GM19238 (cell line): ENCODE results near the gene GSK3A.

ENCODE experiments used
- DNase-seq: peaks from one replicate; pipeline ENCODE4 v3.0.0; 2011; ENCODE audit warnings: low spot score; ENCODE audit not compliant: insufficient read length

Gene GSK3A

DNA sequence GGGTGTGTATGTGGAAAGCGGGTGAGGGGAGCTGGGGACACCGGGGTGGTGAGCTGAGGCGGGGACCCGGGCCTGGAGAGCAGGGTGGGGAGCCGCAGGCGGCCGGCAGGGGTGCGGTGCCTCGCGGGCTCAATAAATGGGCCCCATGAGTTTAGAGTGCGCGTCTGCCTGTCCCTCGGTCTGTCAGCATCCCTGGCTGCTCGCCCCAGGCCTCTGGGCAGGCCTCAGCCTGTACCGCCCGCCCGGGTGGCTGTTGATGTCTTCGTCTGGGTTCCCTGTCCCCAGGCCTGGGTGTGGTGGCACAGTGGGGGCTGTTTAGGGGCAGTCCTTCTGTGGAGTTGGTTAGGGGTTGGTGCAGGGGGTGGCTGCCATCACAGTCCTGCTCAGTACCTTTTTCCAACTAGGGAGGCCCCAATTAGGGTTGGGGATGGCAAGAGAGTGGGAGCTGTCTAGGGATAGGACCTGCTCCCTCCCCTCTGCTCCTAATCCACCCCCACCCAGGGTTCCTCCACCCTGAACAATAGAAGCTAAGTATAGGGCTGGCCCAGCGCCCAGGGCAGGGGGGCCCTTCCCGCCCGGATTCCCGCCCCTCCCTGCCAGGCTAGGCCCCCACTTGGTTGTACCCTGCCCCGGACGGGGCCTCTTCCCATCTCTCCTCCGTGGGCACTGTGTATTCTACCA is 38.9 kb upstream of the GSK3A start:
- no peak for DNase-seq

DNA sequence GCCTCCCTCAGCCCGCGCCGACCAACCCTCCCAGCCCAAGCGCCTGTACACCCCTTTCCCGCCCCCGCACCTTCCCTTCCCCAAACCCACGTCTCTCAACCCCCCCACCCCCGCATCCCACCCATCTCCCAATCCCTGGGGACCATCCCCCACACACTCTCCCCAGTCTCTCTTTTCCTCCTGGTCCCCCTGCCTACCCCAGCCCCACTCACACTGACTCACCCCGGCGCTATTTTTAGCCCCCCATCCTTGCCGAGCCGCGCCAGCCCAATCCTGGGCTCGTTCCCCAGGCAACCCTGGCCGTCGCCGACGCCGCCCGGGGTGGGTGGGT is 38.4 kb upstream of the GSK3A start:
- no peak for DNase-seq

DNA sequence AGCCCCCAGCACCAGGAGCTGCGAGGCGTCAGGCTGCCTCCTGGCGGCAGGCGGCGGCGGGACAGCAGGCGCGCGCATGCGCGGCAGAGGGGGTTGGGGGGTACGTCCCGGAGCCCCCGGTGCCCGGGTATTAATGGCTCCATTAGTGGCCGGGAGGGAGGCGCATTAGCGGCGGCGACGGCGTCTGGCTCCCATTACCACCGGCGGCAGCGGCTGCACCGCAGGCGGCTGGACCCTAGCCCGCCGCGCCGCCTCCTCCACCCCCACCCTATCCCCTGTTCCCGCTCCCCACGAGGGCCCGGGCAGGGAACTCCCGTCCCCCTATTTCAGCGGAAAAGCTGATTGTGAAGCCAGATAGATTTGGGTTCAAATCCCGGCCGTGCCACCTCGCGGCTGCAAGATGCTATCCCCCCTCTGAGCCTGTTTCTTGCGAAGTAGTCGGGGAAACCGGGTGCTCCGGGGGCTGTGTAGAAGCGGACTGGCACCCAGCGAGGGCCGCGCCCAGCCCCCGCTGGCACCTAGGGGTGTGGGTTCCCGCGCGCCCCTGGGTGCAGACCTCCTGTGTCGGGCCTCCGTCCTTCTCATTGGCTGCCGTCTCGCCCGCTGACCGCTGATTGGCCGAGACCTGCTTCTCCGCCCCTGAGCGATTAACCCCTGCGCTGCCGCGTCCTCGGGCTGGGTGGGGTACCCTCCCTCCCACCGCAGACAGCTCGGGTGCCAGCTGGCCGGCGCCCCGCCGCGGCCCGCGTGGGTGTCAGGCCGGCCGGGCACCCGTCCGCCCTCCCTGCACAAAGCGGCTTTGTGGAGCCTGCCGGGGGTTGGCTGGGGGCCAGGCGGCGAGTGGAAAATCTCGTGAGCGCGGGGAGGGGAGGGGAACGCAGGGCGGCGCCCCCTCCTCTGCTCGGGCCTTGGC is 37.8 kb upstream of the GSK3A start:
- DNase-seq: peak; percentile 99

DNA sequence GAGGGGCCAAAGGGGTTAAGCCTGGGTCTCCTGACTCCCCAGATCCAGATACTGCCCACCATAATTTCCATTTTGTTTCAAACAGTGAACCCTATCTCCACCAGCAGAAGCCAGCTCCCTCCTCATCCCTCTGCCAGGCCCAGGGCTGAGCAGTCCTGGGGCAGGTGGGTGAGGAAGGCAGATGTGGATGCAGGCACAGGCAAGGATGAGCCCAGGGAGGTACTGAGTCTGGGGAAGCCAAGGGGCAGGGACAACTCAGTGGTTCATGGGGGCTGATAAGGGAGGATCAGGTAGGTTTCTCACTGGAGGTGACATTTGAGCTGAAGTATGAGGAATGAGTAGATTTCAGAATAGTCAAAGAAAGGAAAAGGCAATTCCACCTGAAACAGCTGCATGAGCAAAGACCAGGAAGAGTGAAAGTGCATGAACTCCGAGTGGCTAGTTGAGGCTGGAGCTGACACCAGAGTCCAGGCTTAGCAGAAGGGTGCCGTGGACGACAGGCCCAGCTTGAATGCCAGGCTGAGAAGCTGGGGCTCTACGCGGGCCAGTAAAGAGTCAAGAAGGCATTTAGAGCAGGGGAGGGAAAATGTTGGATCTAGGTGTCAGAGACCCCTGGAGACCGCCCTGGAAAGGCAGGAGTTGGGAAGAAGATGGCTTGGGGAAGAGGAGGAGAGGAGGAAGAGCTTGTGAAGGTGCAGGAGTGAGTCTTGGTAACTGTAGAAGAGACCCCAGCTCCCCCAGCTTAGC is 36.9 kb upstream of the GSK3A start:
- no peak for DNase-seq

DNA sequence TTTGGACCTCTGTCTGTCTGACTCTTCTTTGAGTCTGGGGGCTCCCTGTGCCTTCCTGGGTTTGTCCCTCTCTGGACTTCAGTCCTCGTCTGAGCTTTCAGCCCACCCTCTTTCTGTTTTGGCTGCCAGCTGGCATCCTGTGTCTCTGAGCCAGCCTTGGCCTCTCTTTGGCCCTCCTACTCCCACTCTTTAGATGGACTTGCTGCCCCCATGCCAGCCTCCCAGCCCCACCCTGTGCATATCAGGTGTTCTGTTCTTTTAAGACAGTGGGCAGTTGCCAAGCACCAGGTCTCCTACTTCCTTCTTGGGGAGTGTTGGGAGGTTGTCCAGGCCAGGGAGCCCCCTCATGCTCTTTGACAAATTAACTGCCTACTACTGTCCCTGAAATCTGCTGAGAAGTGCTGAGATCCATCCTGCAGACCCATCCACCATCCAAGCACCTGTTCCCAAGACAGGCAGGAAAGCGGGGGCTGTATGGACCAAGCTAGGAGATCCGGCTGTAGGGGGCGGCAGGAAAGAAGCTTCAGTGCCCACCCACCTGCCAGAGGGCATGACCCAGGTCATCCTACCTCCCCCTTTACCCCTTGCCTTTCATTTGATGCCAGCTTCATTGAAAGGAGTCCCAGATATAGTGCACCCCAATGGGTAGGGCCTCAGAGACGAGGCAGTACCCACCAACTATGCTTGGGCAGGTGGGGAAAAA is 36.2 kb upstream of the GSK3A start:
- no peak for DNase-seq

DNA sequence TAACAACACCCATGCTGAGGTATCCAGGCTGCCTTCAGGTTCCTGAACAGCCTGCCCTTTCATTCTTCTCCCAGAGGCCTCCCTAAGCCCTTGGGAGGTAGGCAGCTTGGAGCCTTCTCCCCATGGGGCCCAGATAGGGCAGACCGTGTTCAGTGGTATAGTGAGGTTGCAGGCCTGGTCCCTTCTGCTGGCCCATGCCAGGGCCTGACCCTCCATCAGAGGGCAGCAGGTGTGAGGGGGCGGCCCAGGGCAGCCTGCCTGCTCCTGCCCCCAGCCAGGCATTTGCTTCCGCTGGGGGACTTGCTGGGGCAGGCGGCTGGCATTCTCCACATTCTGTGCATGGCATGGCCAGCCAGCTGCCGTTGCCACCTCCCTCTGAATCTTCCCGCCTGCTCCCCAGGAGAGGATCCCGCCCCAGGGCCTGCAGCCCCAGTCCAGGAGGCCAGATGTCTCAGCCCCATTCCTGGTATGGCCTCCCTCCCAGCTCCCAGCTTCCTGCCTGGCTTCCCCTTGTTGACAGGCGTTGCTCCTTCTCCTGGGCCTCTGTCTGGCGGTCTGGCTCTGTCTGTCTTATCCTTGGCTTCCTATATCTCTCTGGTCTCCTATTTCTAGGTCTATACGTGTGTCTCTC is 35.5 kb upstream of the GSK3A start:
- no peak for DNase-seq

DNA sequence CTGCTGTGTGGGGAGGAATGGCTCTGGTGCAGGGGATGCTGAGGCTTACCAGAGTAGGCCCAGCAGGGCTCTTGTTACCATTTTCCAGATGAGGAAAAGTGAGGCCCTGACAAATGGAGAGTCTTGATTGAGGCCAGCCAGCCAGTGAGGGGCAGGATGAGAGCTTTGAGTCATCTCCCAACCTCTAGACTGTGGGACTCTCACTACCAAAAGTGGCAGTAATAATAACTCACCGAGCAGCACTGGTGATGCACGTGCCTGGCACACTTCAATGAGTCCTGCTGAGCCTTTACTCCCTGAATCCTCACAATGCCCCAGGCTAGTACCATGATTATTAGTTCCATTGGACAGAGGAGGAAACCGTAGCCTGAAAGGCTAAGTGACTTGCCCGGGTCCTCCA is 34.4 kb upstream of the GSK3A start:
- no peak for DNase-seq

DNA sequence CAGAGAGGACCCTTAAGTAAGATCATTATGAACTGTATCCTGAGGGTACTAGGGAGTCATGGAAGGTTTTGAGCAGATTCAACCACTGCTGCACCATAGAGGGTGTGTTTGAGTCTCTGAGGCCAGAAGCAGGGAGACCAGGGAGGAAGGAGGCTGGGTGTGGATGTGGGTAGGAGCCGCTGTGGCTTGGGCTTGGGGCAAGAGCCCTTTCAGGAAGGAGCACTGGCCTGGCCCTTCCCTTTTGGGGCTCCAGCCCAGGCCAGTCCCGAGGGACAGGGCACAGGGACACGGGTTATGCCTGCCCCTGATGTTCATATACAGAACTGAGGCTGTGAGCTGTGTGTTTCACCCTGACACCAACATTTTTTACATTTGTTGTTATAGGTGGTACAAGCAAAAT is 33.9 kb upstream of the GSK3A start:
- no peak for DNase-seq

DNA sequence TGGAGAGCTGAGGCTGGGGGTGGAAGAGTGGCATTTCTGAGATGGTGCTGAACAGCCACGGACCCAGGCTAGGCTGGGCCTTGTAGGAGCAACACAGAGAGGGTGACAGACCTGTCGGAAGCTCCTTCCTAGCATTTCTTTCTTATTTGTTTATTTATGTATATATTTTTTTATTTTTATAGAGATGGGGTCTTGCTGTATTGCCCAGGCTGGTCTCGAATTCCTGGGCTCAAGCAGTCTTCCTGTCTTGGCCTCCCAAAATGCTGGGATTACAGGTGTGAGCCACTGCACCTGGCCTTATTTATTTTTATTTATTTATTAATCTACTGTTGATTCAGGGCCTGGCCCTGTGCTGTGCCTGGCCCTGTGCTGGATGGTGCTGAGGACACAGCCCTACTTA is 33.1 kb upstream of the GSK3A start:
- no peak for DNase-seq

DNA sequence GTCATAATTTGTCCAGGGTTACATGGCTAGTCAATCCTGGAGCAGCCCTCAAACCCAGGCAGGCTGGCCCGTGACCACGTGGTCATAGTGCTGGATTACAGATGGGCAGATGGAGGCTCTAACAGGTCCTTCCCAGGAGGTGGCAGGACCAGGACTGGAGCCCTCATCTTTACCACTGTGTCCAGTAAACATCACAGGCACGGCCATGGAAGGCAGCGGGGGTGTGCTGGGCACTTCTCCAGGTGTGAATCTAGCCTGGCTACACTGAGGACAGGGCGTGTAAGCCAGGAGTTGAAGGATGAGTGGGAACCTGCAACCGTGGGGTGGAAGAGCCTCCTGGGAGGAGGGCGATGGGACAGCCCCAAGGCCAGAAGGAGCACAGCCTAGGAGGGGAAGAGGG is 32.7 kb upstream of the GSK3A start:
- DNase-seq: no peak

DNA sequence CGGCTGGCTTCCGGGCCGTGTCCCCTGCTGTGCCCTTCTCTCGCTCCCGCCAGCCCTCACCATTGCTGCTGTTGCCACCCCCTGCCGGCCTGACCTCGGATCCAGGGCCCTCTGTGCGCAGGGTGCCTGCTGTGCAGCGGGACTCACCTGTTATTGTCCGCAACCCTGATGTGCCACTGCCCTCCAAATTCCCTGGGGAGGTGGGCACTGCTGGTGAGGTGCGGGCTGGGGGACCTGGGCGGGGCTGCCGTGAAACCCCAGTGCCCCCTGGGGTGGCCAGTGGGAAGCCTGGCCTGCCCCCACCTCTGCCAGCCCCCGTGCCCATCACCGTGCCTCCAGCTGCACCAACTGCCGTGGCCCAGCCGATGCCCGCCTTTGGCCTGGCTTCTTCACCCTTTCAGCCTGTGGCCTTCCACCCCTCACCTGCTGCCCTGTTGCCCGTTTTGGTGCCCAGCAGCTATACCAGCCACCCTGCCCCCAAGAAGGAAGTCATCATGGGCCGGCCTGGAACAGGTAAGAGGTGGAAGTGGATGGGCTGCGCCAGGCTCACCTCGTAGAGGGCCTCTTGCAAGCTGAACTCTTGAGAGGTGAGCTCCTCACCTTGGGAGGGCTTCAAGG is 31.8 kb upstream of the GSK3A start:
- DNase-seq: no peak

DNA sequence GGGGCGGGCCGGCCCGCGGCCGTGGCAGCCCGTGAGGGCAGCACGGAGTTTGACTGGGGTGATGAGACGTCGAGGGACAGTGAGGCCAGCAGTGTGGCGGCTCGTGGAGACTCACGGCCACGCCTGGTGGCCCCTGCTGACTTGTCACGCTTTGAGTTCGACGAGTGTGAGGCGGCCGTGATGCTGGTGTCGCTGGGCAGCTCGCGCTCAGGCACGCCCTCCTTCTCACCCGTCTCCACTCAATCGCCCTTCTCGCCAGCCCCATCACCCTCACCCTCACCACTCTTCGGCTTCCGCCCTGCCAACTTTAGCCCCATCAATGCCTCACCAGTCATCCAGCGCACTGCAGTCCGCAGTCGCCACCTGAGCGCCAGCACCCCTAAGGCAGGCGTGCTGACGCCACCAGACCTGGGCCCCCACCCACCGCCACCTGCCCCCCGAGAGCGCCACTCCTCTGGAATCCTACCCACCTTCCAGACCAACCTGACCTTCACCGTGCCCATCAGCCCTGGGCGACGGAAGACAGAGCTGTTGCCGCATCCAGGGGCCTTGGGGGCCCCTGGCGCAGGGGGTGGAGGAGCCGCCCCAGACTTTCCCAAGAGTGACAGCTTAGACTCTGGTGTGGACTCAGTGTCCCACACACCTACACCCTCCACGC is 31.1 kb upstream of the GSK3A start:
- no peak for DNase-seq

DNA sequence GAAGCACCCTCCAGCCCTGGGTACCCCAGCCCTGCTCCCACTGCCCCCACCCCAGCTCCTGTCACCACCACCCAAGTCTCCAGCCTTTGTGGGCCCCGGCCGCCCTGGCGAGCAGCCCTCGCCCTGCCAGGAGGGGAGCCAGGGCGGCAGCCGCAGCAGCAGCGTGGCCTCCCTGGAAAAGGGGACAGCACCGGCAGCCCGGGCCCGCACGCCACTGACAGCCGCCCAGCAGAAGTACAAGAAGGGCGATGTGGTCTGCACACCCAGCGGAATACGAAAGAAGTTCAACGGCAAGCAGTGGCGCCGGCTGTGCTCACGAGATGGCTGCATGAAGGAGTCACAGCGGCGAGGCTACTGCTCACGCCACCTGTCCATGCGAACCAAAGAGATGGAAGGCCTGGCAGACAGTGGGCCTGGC is 30.6 kb upstream of the GSK3A start:
- no peak for DNase-seq

DNA sequence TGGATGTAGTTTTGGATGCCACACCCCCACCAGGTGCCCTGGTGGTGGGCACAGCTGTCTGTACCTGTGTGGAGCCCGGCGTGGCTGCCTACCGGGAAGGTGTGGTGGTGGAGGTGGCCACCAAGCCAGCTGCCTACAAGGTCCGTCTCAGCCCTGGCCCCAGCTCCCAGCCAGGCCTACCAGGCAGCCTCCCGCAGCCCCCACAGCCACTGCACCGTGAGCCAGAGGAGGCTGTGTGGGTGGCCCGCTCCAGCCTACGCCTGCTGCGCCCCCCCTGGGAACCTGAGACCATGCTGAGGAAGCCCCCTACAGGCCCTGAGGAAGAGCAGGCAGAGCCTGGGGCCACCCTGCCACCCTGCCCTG is 30.1 kb upstream of the GSK3A start:
- no peak for DNase-seq

DNA sequence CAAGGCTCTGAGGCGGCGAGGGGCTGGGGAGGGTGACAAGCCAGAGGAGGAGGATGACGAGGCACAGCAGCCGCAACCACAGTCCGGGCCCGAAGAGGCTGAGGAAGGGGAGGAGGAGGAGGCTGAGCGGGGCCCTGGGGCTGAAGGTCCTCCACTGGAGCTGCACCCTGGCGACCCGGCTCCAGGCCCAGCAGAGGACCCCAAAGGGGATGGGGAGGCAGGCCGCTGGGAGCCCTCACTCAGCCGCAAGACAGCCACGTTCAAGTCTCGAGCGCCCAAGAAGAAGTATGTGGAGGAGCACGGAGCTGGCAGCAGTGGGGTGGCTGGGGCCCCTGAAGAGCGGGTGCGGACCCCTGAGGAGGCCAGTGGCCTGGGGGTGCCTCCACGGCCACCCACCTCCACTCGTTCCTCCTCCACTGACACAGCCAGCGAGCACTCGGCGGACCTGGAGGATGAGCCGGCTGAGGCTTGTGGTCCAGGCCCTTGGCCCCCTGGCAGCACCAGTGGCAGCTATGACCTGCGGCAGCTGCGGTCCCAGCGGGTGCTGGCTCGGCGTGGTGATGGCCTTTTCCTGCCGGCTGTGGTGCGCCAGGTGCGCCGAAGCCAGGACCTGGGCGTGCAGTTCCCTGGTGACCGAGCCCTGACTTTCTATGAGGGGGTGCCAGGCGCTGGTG is 29.6 kb upstream of the GSK3A start:
- no peak for DNase-seq

DNA sequence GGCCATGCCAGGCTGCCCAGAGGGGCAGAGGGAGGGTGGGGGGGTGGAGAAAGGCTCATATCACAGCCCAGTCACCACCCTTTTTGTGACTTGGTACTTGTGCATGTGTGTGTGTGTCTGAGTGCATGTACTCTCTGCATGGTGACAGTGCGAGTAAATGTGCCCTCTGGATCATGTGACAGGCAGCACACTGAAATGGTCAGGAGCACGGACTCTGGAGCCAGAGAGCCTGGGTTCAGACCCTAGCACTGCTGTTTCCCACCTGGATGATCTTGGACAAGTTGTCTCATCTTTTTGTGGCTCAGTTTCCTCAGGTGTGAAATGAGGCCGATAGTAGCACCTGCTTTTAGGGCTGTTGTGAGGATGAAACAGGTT is 28.6 kb upstream of the GSK3A start:
- DNase-seq: no peak

DNA sequence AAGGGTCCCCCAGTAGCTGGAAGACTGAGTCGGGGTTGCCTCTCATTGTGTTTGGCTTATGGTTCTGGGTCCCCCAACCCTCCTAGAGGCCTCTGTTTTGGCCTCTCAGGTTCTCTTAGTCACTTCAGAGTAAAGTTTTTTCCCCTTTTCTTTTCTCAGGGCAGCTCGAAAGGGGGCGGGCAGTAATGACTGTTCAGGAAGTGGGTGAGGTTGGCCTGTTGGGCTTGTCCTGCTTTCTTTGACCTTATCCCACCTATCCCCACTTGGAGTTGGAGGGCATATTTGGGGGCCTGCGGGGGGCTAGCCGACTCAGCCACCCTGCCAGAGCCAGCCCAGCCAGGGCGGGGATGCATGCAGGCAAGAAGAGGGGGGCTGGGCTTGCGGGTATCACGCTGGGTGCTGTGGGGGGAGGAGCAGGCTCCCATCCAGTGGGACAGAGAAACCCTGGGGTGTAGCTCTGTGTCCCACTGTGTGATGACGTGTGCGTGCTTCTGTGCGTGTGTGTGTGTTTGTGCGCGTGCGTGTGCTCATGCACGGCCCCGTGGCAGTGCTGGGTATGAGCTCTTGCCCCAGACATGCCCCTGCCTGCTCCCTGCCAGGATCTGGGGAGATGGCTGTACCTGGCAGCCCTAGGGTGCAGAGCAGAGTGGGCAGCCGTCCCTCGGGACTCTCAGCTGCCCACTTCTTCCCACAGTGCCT is 28.1 kb upstream of the GSK3A start:
- DNase-seq: peak; percentile 47

DNA sequence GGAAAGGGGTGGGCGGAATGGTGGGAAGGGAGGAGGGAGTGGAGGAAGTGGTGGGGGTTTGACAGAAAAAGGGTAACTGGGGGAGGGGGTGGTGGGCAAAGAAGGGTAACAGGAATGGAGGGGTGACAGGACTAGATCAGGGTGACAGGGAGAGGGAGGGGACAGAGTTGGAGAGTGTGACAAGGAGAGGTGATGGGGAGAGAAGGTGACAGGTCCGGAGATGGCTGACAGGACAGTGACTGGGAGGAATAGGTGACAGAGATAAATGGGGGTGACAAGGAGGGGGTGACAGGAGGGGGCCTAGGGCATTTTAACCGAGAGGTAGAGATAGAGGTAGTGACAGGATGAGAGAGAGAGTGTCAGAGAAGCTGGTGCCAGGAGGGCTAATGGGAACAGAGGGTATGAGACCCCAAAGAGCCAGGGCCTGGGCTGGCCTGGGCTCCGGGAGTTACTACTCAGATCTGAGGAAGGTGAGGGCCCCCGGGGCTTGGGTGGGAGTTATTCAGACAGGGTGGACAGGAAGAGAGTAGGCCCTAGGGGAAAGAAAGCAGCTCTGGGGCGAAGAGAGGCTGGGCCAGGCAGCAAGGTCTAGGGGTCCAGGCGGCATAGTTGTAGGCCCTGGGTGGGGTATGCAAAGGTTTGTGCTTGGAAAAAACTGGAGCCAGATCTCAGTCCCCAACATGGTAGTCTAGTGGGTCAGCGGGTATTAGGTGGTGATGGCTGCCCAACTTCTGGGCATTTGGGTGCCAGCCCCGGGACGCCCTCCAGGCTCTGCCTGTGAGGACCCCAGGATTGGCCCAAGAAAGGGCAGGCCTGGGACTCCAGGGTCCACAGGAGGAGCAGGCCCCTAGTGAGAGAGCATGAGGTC is 27.3 kb upstream of the GSK3A start:
- no peak for DNase-seq
